Stimulated activated CD4-positive, alpha-beta T cell treated with anti-CD3 and anti-CD28 coated beads, Interleukin-4, amount 100 ng/mL, for 48 hours (primary cell): ENCODE results near the gene TXNDC11.

ENCODE experiments used
- DNase-seq, 2 donors: peaks; one replicate each; pipeline ENCODE4 v3.0.0-alpha.2; 2020; ENCODE audit warnings: low read depth in 2 of 2

The TXNDC11 gene

DNA sequence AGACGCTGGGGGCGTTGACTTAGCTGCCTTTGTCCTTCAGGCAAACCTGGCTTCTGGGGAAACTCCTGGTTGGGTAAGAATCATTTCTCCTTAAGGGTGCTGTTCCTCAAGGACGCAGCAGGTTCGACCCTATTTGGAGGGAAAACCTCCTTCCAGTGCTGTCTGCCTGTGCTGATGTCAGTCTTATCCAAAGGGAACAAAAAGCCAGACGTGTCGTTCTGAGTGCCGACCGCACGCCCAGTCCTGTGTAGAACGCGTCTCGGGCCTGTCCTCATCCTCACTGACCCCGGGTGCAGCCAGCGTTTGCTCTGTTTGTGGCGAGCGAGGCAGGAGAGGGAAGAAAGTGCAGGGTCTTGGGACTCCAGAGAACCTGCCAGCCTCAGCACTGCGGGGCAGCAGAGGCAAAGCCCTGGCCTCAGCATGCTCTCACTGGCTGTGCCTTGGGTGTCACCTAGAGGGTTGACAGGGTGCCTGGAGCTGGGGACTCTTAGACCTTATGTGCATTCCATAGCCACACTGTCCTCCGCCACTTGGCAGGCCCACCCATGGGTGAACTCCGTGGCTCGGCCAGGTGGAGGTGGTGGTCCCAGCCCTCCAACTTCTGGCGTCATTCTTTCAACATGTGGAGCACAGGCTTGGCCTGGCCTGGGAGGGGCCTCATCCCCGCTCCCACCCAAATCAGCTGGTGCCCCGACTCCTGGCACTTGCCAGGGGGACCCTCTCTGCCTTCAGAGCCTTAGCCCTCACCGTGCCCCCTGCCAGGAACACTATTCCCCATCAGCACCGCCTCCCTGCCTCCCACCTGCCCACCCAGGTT, 68.4 kb downstream of the TXNDC11 start:
- DNase-seq, result no peak

DNA sequence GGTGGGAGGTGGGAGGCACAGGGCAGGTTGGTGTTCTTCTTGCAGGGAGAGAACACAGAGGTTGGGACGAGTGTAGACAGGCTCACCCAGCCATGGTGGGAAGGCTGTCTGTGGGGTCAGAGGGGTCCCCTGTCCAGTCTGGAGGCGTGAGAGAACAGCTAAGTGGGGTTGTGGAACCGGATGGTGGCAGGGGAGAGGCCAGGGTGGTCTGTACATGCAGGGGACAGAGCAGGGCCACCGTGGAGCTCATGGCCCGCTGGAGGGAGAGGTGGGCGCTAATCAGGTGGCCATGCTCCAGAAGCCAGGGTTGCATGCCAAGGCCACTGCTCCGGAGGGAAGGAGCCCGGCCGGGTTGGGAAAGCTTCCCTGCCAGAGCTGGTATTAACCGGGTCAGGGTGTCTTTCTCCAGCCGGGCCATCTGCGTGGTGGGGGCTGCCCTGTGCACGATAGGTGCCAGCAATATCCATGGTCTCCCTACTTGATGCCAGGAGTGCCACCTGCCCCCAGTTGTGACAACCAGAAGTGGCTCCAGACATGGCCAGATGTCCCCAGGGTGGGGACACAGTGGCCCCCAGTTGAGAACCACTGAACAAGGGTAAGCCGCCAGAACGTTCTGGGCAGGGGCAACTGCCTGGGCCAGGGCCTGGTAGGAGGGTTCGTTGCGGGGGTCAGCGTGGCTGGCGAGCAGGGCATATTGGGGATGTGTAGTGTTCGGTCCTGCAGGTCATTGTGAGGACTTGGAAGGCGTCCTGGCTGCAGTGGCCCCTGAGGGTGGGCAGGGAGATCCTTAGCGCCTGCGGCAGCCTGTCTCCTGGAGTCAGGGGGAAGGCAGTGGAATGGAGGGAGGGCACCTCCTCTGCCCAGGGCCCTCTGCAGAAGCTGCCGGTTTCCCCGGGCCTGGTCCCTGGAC, 69.3 kb downstream of the TXNDC11 start:
- DNase-seq, result no peak

DNA sequence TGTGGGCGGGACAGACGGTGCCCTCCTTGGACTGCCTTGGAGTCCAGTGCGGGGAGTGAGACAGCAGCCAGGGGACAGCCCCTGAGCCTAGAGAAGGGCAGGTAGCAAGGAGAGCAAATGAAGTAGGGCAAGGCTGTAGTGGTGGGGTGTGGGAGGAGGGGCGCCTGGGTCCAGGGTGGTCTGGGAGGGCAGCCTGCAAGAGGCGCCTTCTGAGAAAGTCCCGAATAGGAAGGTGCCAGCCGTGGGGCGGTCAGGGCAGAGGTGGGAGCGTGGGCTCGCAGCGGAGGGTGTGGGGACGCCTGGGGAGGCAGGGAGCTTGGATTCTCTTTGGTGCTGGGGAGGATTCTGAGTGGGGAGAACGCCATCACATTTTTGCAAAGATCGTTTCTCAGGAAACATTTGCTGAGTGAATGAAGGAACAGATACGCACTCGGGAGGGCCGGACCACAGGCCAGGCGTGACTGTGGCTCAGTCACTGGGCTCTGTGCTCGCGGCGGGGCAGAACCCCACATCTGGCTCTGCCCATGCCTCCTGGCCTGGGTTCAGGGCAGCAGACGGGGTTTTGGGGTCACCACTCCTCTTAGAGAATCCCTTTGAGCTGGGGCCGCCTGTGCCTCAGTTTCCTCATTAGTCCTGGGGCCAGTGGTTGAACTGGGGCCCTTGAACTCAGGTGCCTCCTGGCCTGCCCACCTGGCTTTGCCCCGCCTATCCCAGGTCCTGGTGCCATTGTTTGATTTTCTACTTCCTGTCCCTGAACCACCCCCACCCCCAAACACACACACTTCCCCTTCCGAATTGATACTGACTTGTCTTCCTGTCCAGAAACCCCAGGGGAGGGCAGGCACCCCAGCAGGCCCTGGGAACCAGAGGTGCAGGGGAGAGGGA, 70.2 kb downstream of the TXNDC11 start:
- DNase-seq, result no peak

DNA sequence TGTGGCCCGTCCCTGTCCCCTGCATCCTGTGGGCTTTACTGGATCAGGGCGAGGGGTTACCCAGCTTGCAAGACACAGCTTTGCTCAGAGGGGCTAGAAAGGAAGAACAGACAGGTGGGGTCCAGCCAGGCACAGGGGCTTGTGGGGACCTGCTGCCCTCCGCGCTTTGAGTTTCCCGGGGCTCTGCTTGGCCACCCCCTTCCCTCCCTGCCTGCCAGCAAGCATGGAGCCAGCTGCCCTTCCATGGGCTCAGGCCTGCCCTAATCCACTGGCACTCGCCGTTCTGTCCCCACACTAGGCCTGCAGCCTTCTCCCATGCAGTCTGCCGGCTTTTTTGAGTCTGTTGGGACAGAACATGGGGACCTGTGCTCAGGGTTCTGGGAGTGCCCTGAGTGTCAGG, 71.0 kb downstream of the TXNDC11 start:
- DNase-seq, result no peak

- no peak for DNase-seq
These were observed 71.4 kb downstream of the TXNDC11 start for GRCh38 chr16:11671271-11671670.

DNA sequence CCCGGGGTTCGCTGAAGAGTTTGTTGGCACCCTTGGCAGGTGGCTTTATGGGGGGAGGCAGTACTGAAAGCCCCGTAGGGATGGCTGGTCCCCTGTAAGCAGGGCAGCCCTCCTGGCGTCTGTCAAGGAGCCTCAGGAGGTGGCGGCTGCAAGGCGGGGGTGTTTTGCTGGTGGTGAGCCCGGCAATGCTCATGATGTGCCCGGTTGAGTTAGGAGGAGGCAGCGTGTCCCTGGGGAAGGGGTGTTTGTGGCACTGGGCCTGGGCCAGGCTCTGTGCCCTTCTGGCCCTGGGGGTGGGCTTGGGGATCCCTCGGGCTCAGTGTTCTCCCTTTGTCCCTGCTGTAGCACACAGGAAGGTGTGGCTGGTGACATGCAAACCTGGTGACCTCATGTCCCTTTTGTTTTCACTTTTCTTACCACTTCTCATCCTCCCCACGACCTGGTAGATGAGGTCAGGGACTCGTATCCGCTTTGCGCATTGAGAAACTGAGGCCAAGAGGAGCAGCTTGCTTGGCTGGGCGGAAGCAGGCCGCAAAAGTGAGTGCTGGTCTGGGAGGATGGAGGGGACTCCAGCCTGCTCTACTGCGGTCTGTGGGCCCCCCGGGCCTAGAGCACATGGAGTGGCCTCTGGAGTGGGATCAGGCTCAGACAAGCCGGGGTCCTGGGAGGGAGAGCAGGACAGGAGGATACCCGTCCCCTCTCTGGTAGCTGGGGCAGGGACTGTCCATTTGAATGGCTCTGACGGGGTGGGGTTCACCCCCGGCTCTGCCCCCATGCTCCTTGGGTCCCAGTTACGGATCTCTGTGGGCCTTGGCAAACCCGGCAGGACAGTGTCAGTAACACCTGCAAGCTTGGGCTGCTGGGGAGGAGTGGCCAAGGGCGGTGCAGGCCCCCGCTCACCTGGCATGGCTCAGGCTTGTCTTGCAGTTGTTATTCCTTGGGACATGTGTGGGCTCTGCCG, 72.2 kb downstream of the TXNDC11 start:
- no peak for DNase-seq

- no peak for DNase-seq
These were observed 73.1 kb downstream of the TXNDC11 start for GRCh38 chr16:11669380-11670146.

- DNase-seq, result no peak
These were observed 73.9 kb downstream of the TXNDC11 start for GRCh38 chr16:11668623-11669379.

DNA sequence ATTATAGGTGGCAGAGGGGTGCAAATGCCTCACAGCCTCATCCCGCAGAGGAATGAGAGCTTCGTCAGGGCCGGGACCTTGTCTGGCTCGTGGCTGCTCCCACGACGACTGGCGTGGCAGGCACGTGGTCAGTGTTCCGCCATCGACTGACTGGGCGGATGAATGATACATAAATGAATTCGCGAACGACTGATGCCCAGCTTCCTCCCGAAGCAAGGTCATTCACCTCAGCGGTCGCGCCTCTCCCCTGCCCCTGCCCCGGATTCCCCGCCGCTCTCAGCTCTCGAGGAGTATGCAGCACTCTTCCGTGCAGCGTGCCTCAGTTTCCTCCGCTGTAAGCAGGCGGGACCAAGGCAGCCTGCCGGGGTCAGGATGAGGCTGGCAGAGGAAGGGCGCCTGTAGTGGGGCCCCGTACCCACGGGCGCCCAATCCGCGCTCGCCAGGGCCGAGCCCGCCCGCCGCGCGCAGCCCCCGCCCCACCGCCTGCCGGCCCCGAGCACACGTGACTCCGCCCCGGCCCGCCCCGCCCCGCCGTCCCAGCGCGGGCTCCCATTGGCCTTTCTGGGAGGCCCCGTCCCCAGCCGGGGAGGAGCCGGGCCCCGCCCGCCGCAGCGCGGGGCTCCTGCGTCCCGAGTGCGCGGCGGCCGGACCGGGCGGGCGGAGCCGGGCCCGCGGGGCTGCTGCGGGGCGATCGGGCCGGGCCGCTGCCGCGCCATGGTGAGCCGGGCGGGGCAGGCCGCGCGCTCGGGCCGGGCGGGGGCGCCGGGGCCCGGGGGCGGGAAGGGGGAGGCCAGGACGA, 74.6 kb downstream of the TXNDC11 start, which contains the start of gene SNN:
Gene SNN (plus strand): TSS at position 632 of the 799 bp plus-strand sequence. CDS start 7,605 bp downstream, outside the sequence.
- DNase-seq, result peak; percentile 80 to 84

DNA sequence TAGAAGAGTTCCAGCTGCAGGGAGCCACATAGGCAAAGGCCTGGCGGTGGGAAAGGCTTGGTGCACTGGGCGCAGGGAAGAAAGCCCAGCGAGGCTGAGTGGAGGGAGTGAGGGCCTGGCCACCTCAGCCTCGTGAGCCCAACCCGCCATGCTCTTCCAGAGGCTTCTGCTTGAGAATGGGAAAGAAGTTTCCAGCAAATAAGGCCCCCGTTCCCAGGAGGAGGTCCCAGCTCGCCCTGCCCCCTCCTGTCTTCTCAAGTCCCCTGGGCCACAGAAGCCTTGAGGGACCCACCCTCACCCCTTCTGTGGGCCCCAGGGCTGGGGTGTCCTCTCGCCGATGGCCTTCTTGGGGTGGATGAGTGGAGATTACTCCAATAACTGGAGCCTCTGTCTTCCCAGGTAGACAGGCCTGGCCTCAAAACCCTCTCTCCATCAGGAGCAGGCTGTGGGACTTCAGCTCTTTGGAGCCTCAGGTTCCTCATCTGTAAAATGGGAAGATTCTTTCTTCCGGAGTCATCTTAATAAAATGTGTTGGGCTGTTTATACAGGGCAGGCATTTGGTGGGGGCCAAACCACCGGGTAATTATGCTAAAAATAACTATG, 75.3 kb downstream of the TXNDC11 start:
- DNase-seq, result no peak

GRCh38 chr16:11666103-11667055, 76.3 kb downstream of the TXNDC11 start:
- DNase-seq, result no peak

- peak in 1 of 2 donors; percentile 24 for DNase-seq
These were observed 77.6 kb downstream of the TXNDC11 start for GRCh38 chr16:11665071-11665491.

- DNase-seq, result no peak
These were observed 80.1 kb downstream of the TXNDC11 start for GRCh38 chr16:11662582-11662981.

DNA sequence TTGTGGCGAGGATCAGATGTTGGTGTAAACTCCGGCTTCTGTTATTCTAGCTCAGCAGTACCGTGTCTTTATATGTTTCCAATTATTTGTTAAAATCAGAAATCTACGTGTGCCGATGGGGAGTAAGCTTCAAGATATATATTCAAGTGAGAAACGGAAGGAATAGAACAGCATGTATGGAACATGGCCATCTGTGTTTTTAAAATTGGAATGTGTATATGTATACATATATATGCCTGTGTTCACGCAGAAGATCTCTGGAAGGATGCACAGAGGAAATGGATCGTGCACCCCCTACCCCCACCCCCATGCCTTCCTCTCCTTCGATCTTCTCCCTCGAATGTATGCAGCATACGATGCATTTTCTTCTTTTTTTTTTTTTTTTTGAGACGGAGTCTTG, 82.1 kb downstream of the TXNDC11 start:
- DNase-seq, result no peak

GRCh38 chr16:11658896-11659708, 83.6 kb downstream of the TXNDC11 start:
- no peak for DNase-seq

GRCh38 chr16:11657556-11657955, 85.1 kb downstream of the TXNDC11 start:
- no peak for DNase-seq
